Neural cell (in vitro differentiated cells): Measurements from ENCODE around the gene LRP1.

Source experiments
- CTCF ChIP-seq: fragments of 450-650 bp; IDR thresholded peaks from 2 replicates; pipeline ENCODE4 v1.5.1; 2014; ENCODE audit warnings: antibody characterized with exemption, mild to moderate bottlenecking, moderate library complexity; ENCODE audit not compliant: poor library complexity, severe bottlenecking
- EZH2 ChIP-seq: fragments of 200-600, 300-800 bp; shearing (Covaris generic), sonication (generic); IDR thresholded peaks from 2 replicates; pipeline ENCODE4 v1.6.1; 2014; ENCODE audit warnings: antibody characterized with exemption, low read length, borderline replicate concordance, mild to moderate bottlenecking; ENCODE audit not compliant: insufficient read depth, poor library complexity, severe bottlenecking
- MXI1 ChIP-seq: fragments of 450-650 bp; conservative IDR thresholded peaks from 2 replicates; pipeline ENCODE4 v1.6.1; 2014; ENCODE audit warnings: antibody characterized with exemption, mild to moderate bottlenecking; ENCODE audit not compliant: poor library complexity, severe bottlenecking
- POLR2AphosphoS5 ChIP-seq: IDR thresholded peaks from 2 replicates; pipeline ENCODE4 v1.6.1; 2012
- TAF1 ChIP-seq: IDR thresholded peaks from 2 replicates; pipeline ENCODE4 v1.6.1; 2012; ENCODE audit warnings: low read depth

- TF ChIP-seq CTCF: peak; percentile 56
- no peak for TF ChIP-seq TAF1
- TF ChIP-seq POLR2AphosphoS5: no peak
- no peak for TF ChIP-seq EZH2
- no peak for TF ChIP-seq MXI1
Observed at GRCh38 chr12:57175428-57176138, 47.3 kb downstream of the LRP1 start.
